SK-N-SH (cell line): ENCODE measurements around the gene KAT6B. TPM values are rescaled to one million over a fixed set of nuclear protein-coding genes. Genes with fewer than 3 reads are reported as not detected.

ENCODE experiments used
- CTCF ChIA-PET: fragments of 300-600, 350-600 bp; formaldehyde crosslinking; extraction: SDS; loops from one replicate; lab custom pipeline; 2021; lab: Yijun Ruan, JAX
- POLR2A ChIA-PET: fragments of 350-600 bp; sonication (Branson Sonifier 250); formaldehyde crosslinking; extraction: SDS; loops from one replicate; lab custom pipeline; 2020; ENCODE audit warnings: antibody characterized with exemption, inconsistent platforms; lab: Yijun Ruan, JAX
- DNase-seq: peaks from one replicate; pipeline ENCODE4 v3.0.0; 2012
- H2AFZ ChIP-seq: fragments of 200-600 bp; sonication (generic); 2 replicates; pipeline ENCODE4 v1.8.1; 2016; ENCODE audit warnings: antibody characterized with exemption, mild to moderate bottlenecking, low read depth
- H3F3A ChIP-seq: fragments of 200-600 bp; sonication (generic); replicated peaks from 2 replicates; pipeline ENCODE3; 2016; ENCODE audit warnings: antibody characterized with exemption, mild to moderate bottlenecking; ENCODE audit not compliant: insufficient read depth
- H3K27ac ChIP-seq, 2 experiments: fragments of 200-500 bp in 1 of 2; fragments of 200-600 bp in 1 of 2; sonication (Bioruptor generic) in 1 of 2; sonication (generic), shearing (Covaris generic) in 1 of 2; 2 replicates each; pipeline versions ENCODE4 v1.5.1 to v1.6.1; 2014 to 2016; ENCODE audit warnings: low read depth in 2 of 2, inconsistent platforms in 1 of 2, low read length in 1 of 2, mild to moderate bottlenecking in 1 of 2, mixed read lengths in 1 of 2
- H3K27me3 ChIP-seq: fragments of 200-600 bp; sonication (generic), shearing (Covaris generic); 2 replicates; pipeline ENCODE4 v1.6.1; 2016; ENCODE audit warnings: mixed run types; ENCODE audit not compliant: insufficient read depth
- H3K36me3 ChIP-seq, 2 experiments: fragments of 200-500 bp in 1 of 2; fragments of 200-600 bp in 1 of 2; sonication (Bioruptor generic) in 1 of 2; sonication (generic) in 1 of 2; replicated peaks in 1 of 2; 2 replicates each; pipeline versions ENCODE3 to v1.5.1; 2014 to 2016; ENCODE audit warnings: low read length in 1 of 2, mild to moderate bottlenecking in 1 of 2; ENCODE audit not compliant: insufficient read depth in 2 of 2, control insufficient read depth in 1 of 2
- H3K4me1 ChIP-seq, 2 experiments: fragments of 200-500 bp in 1 of 2; fragments of 200-600 bp in 1 of 2; sonication (Bioruptor generic) in 1 of 2; sonication (generic), shearing (Covaris generic) in 1 of 2; 2 replicates each; pipeline versions ENCODE4 v1.5.1 to v1.6.1; 2014 to 2016; ENCODE audit warnings: low read depth in 1 of 2, low read length in 1 of 2, mixed run types in 1 of 2; ENCODE audit not compliant: insufficient read depth in 2 of 2, control insufficient read depth in 1 of 2
- H3K4me2 ChIP-seq: fragments of 200-600 bp; sonication (generic), shearing (Covaris generic); 2 replicates; pipeline ENCODE4 v1.6.1; 2017; ENCODE audit warnings: mixed run types
- H3K4me3 ChIP-seq, 2 experiments: fragments of 200-500 bp in 1 of 2; fragments of 200-600 bp in 1 of 2; sonication (Bioruptor generic) in 1 of 2; sonication (generic), shearing (Covaris generic) in 1 of 2; 2 replicates each; pipeline versions ENCODE4 v1.5.1 to v1.8.1; 2014 to 2016; ENCODE audit warnings: low read depth in 2 of 2, inconsistent platforms in 1 of 2, low read length in 1 of 2, mild to moderate bottlenecking in 1 of 2, mixed read lengths in 1 of 2, moderate library complexity in 1 of 2
- H3K79me2 ChIP-seq: fragments of 200-600 bp; sonication (generic); 2 replicates; pipeline ENCODE4 v1.8.1; 2017; ENCODE audit warnings: mild to moderate bottlenecking; ENCODE audit not compliant: insufficient read depth
- H3K9ac ChIP-seq: fragments of 200-600 bp; sonication (generic); 2 replicates; pipeline ENCODE4 v1.6.1; 2017; ENCODE audit warnings: mixed run types
- H3K9me2 ChIP-seq: fragments of 200-600 bp; sonication (generic); 2 replicates; pipeline ENCODE4 v1.6.1; 2017; ENCODE audit warnings: mixed run types
- H3K9me3 ChIP-seq: fragments of 200-600 bp; sonication (generic); 2 replicates; pipeline ENCODE4 v1.6.1; 2017; ENCODE audit warnings: mixed run types, mild to moderate bottlenecking, moderate library complexity
- H4K20me1 ChIP-seq: fragments of 200-600 bp; sonication (generic); 2 replicates; pipeline ENCODE4 v1.6.1; 2017; ENCODE audit warnings: mild to moderate bottlenecking, mixed run types; ENCODE audit not compliant: insufficient read depth
- ELF1 ChIP-seq: IDR thresholded peaks from 2 replicates; pipeline ENCODE4 v1.4.0; 2012
- FOSL2 ChIP-seq: IDR thresholded peaks from 2 replicates; pipeline ENCODE4 v1.4.0; 2012; ENCODE audit warnings: low read depth, mild to moderate bottlenecking, moderate library complexity, borderline replicate concordance
- FOXM1 ChIP-seq: IDR thresholded peaks from 2 replicates; pipeline ENCODE4 v1.4.0; 2012; ENCODE audit warnings: low read depth, mild to moderate bottlenecking
- MEF2A ChIP-seq: IDR thresholded peaks from 2 replicates; pipeline ENCODE4 v1.4.0; 2012; ENCODE audit warnings: low read depth, borderline replicate concordance
- MXI1 ChIP-seq: IDR thresholded peaks from 2 replicates; pipeline ENCODE4 v1.6.1; 2012; ENCODE audit warnings: mild to moderate bottlenecking, low read depth, low read length, improper control_type of control experiment
- PBX3 ChIP-seq: IDR thresholded peaks from 2 replicates; pipeline ENCODE4; 2012
- POLR2AphosphoS5 ChIP-seq: IDR thresholded peaks from 2 replicates; pipeline ENCODE4 v1.6.1; 2012; ENCODE audit warnings: low read depth, low read length
- RCOR1 ChIP-seq: fragments of 150-350 bp; IDR thresholded peaks from 2 replicates; pipeline ENCODE4 v1.6.1; 2017; ENCODE audit warnings: antibody characterized with exemption, low read length
- REST ChIP-seq: IDR thresholded peaks from 2 replicates; pipeline ENCODE4 v1.6.1; 2012; ENCODE audit warnings: mild to moderate bottlenecking, low read depth, low read length, moderate library complexity
- TAF1 ChIP-seq: IDR thresholded peaks from 2 replicates; pipeline ENCODE4 v1.6.1; 2012; ENCODE audit warnings: low read depth, mild to moderate bottlenecking, low read length, moderate library complexity, borderline replicate concordance
- USF1 ChIP-seq: IDR thresholded peaks from 2 replicates; pipeline ENCODE4 v1.4.0; 2012; ENCODE audit warnings: low read depth, borderline replicate concordance
- WGBS: methylation state at CpG from one replicate; pipeline ENCODE4 v1.1.6; 2017; ENCODE audit warnings: low lambda C conversion rate; 5-methylcytosine and 5-hydroxymethylcytosine counted together
- polyA plus RNA-seq, 3 experiments: library from polyadenylated mRNA; depleted of rRNA; stranded (reverse); fragments of >200 nt; gene quantifications; 2 replicates each; pipeline ENCODE4 v1.2.3, GENCODE V29; 2012

KAT6B gene
- polyA plus RNA-seq, 1 of the 3 experiments (the other 2 are of a cell fraction) = 4.3 TPM

DNA sequence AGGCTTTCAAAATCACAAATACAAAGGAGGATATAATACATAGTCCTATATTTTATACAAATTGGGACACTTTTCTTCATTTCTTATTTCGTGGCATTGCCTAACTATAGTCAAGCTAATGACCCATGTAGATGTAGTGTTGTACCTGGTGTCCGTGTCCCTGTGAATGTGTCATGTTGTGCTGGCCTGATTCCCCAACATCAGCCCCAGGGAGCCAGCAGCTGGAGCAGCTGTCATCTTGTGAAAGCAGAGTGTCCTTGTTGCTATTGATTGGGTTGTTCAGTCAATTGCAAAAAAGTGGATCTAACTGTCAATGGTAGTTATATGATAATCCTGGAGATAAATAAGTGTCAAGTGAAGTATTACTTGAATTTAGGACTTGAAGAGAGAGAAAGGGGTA, 86.3 kb downstream of the KAT6B start:
- no peaks in the 10 kb centered on the region for H3F3A ChIP-seq
- DNase-seq = no peak
- CTCF ChIA-PET = interaction anchor here (1.2 kb wide), 1 partner anchor 9 kb away, joined by 5 read pairs; no protein-coding TSS in a partner anchor
- peaks cover 24% of the 10 kb centered on the region for H4K20me1 ChIP-seq
- H3K9ac ChIP-seq = no peak overlapping the region
- POLR2A ChIA-PET = no interaction called here
- WGBS = 91% methylated on average over 2 of the region's 2 CpGs
- H3K9me2 ChIP-seq = no peaks in the 10 kb centered on the region
- no peak overlapping the region for H2AFZ ChIP-seq
- H3K4me2 ChIP-seq = no peak overlapping the region
- peaks cover 64% of the 10 kb centered on the region for H3K79me2 ChIP-seq
- no peak overlapping the region for H3K27ac ChIP-seq
- H3K27me3 ChIP-seq = no peaks in the 10 kb centered on the region
- H3K36me3 ChIP-seq = no peaks in the 10 kb centered on the region
- H3K4me1 ChIP-seq = peaks cover 0 to 15% of the 10 kb centered on the region in 2 experiments; a peak in 2 of 4 replicates
- TF ChIP-seq MEF2A = no peak
- TF ChIP-seq FOSL2 = no peak
- no peak for TF ChIP-seq MXI1
- TF ChIP-seq FOXM1 = no peak
- H3K4me3 ChIP-seq = no peak overlapping the region
- H3K9me3 ChIP-seq = no peaks in the 10 kb centered on the region

GRCh38 chr10:74913377-74913979, 87.1 kb downstream of the KAT6B start:
- Histone ChIP-seq H3F3A (no peaks in the 10 kb centered on the region), H3K4me2 (no peak overlapping the region), H3K9me2 (no peaks in the 10 kb centered on the region), H3K9ac (no peak overlapping the region), H3K36me3 (no peaks in the 10 kb centered on the region), H3K4me1 (peaks cover 0 to 15% of the 10 kb centered on the region in 2 experiments; a peak in 2 of 4 replicates), H3K79me2 (peaks cover 62% of the 10 kb centered on the region), H3K27me3 (no peaks in the 10 kb centered on the region), H2AFZ (no peak overlapping the region), H3K27ac (no peak overlapping the region), H3K4me3 (no peak overlapping the region), H4K20me1 (peaks cover 24% of the 10 kb centered on the region), H3K9me3 (no peaks in the 10 kb centered on the region)
- no peak for DNase-seq
- TF ChIP-seq TAF1 = no peak
- TF ChIP-seq ELF1 = no peak
- TF ChIP-seq RCOR1 = no peak
- no peak for TF ChIP-seq REST
- TF ChIP-seq POLR2AphosphoS5 = no peak
- no peak for TF ChIP-seq USF1
- TF ChIP-seq PBX3 = no peak
- no peak for TF ChIP-seq MEF2A
- 99% methylated on average over 5 of the region's 6 CpGs for WGBS
- CTCF ChIA-PET = interaction anchor here (0.9 kb wide), 1 partner anchor 24 kb away, joined by 3 read pairs; no protein-coding TSS in a partner anchor
- POLR2A ChIA-PET = no interaction called here
